ENCODE data around the gene MRC2. TPM values are rescaled to one million over a fixed set of nuclear protein-coding genes. Genes with fewer than 3 reads are reported as not detected.
"Not testable (repeated sequence)": the region's sequence is repeated elsewhere in the genome, so short reads cannot be mapped to it uniquely, and the experiment has no call there.

MRC2 gene
- total RNA-seq, 4 donors from 2014 or later = 51.9 to 117 (median 78.0) TPM

- DNase-seq (ENCODE audit: low spot score in 2 of 2) = no peak
- no peak for TF ChIP-seq CTCF (IDR thresholded peaks at IDR 0.05)
- TF ChIP-seq POLR2A (IDR thresholded peaks at IDR 0.05) = no peak
- no peak for TF ChIP-seq EP300 (IDR thresholded peaks at IDR 0.05)
- no peak overlapping the region for H3K4me3 ChIP-seq
- no peaks in the 10 kb centered on the region for H3K9me3 ChIP-seq
- peaks cover 0 to 10% (median 0%) of the 10 kb centered on the region in 3 donors for H3K36me3 ChIP-seq
- H3K27ac ChIP-seq = no peak overlapping the region
- 92 to 94% methylated on average over 4 of the region's 4 CpGs for WGBS, 2 donors
- peaks cover 0 to 6% (median 0%) of the 10 kb centered on the region in 4 donors for H3K4me1 ChIP-seq
- no peaks in the 10 kb centered on the region for H3K27me3 ChIP-seq
Measured at GRCh38 chr17:62687997-62688396, 60.5 kb downstream of the MRC2 start.

DNA sequence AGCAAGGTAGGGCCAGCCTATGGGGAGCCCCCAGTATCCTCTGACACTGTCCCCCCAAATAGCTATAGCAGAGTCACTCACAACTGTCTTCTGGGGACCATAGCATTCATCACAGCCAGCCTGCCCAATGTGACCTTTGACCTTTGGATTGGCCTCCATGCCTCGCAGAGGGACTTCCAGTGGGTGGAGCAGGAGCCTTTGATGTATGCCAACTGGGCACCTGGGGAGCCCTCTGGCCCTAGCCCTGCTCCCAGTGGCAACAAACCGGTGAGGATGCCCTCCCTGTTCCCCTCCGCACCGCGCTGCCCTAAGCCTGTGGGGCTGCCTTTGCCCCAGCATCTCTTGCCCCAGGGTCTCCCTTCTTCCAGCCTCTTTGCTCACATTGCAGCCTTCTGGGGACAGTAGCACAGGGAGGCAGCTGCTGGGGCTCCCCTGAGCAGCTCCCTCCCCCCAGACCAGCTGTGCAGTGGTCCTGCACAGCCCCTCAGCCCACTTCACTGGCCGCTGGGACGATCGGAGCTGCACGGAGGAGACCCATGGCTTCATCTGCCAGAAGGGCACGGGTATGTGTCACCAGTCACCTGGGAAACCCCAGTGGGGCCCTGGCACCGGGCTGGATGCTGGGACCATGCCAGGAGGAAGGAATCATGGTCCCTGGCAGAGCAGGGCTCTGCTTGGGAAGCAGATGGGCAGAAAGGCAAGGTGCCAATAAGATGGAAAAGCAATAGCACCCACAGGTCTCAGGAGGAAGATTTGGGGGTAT, 61.1 kb downstream of the MRC2 start:
- peaks cover 0 to 10% (median 0%) of the 10 kb centered on the region in 3 donors for H3K36me3 ChIP-seq
- H3K4me1 ChIP-seq = peaks cover 0 to 8% (median 0%) of the 10 kb centered on the region in 4 donors
- H3K9me3 ChIP-seq = no peaks in the 10 kb centered on the region
- no peak for TF ChIP-seq POLR2A (IDR thresholded peaks at IDR 0.05)
- no peak for TF ChIP-seq CTCF (IDR thresholded peaks at IDR 0.05)
- no peak for TF ChIP-seq EP300 (IDR thresholded peaks at IDR 0.05)
- no peak for DNase-seq (ENCODE audit: low spot score in 2 of 2)
- no peaks in the 10 kb centered on the region for H3K27me3 ChIP-seq
- H3K27ac ChIP-seq = no peak overlapping the region
- no peak overlapping the region for H3K4me3 ChIP-seq
- 77 to 83% methylated on average over 7 to 11 of the region's 11 CpGs for WGBS, 2 donors

GRCh38 chr17:62689441-62690167, 62.1 kb downstream of the MRC2 start:
- Histone ChIP-seq H3K4me3 (no peak overlapping the region), H3K27ac (no peak overlapping the region), H3K36me3 (peaks cover 0 to 10% (median 0%) of the 10 kb centered on the region in 3 donors), H3K9me3 (no peaks in the 10 kb centered on the region), H3K27me3 (no peaks in the 10 kb centered on the region), H3K4me1 (peaks cover 0 to 19% (median 0%) of the 10 kb centered on the region in 4 donors)
- TF ChIP-seq EP300 (IDR thresholded peaks at IDR 0.05) (no peak), CTCF (IDR thresholded peaks at IDR 0.05) (no peak), POLR2A (IDR thresholded peaks at IDR 0.05) (no peak)
- no peak for DNase-seq (ENCODE audit: low spot score in 2 of 2)
- WGBS, 2 donors = 81 to 89% methylated on average over 26 to 32 of the region's 37 CpGs

GRCh38 chr17:62690168-62690897, 62.9 kb downstream of the MRC2 start:
- Histone ChIP-seq H3K27me3 (no peaks in the 10 kb centered on the region), H3K9me3 (no peaks in the 10 kb centered on the region), H3K27ac (no peak overlapping the region), H3K4me1 (peaks cover 0 to 25% (median 0%) of the 10 kb centered on the region in 4 donors), H3K4me3 (no peak overlapping the region), H3K36me3 (peaks cover 0 to 10% (median 0%) of the 10 kb centered on the region in 3 donors)
- TF ChIP-seq EP300 (IDR thresholded peaks at IDR 0.05) (no peak), CTCF (IDR thresholded peaks at IDR 0.05) (no peak), POLR2A (IDR thresholded peaks at IDR 0.05) (no peak)
- no peak for DNase-seq (ENCODE audit: low spot score in 2 of 2)
- 88% methylated on average over 13 to 19 of the region's 19 CpGs for WGBS, 2 donors

GRCh38 chr17:62691589-62691915, 64.1 kb downstream of the MRC2 start:
- H3K27ac ChIP-seq; H3K9me3 ChIP-seq; DNase-seq (ENCODE audit: low spot score in 2 of 2); H3K27me3 ChIP-seq; H3K4me3 ChIP-seq; H3K36me3 ChIP-seq: not testable (repeated sequence)
- 88 to 91% methylated on average over 8 of the region's 8 CpGs for WGBS, 2 donors
- peaks cover 0 to 25% (median 0%) of the 10 kb centered on the region in 4 donors for H3K4me1 ChIP-seq

Measured in tibial nerve (tissue), 4 donors.